ENCODE measurements around the gene FASTKD2.

DNA sequence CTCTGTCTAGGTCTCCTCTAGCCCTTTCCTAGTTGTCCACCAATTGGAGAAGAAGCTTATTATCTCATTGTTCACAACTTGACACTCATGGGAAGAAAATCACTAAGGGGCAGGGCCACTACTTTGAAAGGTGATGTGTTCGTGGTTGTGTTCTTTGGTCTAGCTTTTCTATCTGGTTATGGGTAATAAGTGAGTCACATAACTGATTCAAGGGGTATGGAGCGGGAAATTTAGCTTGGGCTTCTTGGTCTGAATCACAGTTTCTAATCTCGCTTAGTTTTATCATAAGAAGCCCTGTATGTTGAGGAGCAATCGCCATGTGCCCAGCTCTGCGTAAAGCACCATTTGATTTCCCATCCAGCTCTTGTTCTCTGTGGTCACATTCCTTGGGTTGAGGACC, 28.5 kb upstream of the FASTKD2 start:
- TF ChIP-seq ZNF274 (IDR thresholded peaks at IDR 0.05; ENCODE audit: low read depth, low read length) (no peak), YY1 (IDR thresholded peaks at IDR 0.05; ENCODE audit: insufficient read depth, insufficient read length) (no peak), SUZ12 (IDR thresholded peaks at IDR 0.05; ENCODE audit: extremely low read depth, insufficient read depth, insufficient read length) (no peak)
